ENCODE results near the gene OMP. TPM values are rescaled to one million over a fixed set of nuclear protein-coding genes. Genes with fewer than 3 reads are reported as not detected.
A peak's percentile ranks its signal among the peaks of the same experiment; 100 is the strongest.

OMP gene
- total RNA-seq, 3 donors from 2014 or later, result not detected

DNA sequence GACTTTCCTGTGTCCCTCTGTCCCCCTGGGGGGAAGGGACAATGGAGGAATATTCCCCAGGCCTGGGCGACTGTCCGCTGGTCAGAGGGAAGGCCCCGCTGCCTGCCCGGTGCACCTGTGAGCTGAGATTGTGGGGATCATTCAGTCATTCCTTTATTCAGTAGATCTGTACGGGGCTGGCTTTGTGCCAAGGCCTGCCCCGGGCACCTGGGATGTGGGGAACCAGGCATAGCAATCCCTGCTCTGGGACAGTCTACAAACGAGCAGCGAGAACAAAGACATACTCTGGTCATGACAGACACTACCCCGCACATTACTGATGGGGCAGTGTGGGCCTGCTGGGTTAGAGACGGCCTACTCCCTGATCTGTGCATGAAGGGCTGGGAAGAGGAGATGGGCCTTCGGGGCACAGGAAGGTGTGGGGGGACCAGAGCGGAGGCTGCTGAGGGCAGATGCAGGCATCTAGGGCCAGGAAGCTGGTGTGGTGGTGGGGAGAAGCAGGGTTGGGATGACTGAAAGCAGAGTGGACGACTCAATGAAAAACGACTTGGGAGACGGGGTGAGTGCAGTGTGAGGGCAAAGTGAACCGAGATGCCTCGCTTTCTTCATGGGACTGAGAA, 23.6 kb downstream of the OMP start:
- TF ChIP-seq POLR2AphosphoS5 (IDR thresholded peaks at IDR 0.05) (no peak), POLR2A (IDR thresholded peaks at IDR 0.05) (no peak)
- TF ChIP-seq, protein P1, sequence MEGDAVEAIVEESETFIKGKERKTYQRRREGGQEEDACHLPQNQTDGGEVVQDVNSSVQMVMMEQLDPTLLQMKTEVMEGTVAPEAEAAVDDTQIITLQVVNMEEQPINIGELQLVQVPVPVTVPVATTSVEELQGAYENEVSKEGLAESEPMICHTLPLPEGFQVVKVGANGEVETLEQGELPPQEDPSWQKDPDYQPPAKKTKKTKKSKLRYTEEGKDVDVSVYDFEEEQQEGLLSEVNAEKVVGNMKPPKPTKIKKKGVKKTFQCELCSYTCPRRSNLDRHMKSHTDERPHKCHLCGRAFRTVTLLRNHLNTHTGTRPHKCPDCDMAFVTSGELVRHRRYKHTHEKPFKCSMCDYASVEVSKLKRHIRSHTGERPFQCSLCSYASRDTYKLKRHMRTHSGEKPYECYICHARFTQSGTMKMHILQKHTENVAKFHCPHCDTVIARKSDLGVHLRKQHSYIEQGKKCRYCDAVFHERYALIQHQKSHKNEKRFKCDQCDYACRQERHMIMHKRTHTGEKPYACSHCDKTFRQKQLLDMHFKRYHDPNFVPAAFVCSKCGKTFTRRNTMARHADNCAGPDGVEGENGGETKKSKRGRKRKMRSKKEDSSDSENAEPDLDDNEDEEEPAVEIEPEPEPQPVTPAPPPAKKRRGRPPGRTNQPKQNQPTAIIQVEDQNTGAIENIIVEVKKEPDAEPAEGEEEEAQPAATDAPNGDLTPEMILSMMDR (IDR thresholded peaks at IDR 0.05), result no peak
- intact Hi-C loops (cut with DNase I; ENCODE audit: low total_unique reads), result no loop called here
- H3K36me3 ChIP-seq, result no peaks in the 10 kb centered on the region

GRCh38 chr11:77126861-77127234, 24.2 kb downstream of the OMP start:
- peaks cover 0 to 5% of the 10 kb centered on the region in 2 donors for H3K4me1 ChIP-seq
- H3K27me3 ChIP-seq, result no peaks in the 10 kb centered on the region
- no peaks in the 10 kb centered on the region for H3K9me3 ChIP-seq
- H3K4me3 ChIP-seq, result peak overlapping the region; percentile 31 to 64 (median 48)
- intact Hi-C loops (cut with DNase I; ENCODE audit: low total_unique reads), result no loop called here
- no peak overlapping the region for H3K27ac ChIP-seq
- H3K36me3 ChIP-seq, result no peaks in the 10 kb centered on the region
- no peak for DNase-seq (ENCODE audit: low spot score in 2 of 2)
- TF ChIP-seq POLR2A (IDR thresholded peaks at IDR 0.05) (no peak), POLR2AphosphoS5 (IDR thresholded peaks at IDR 0.05) (no peak)
- TF ChIP-seq, protein P1 (IDR thresholded peaks at IDR 0.05), result no peak

More for the DNA sequence above, 23.6 kb downstream of the OMP start:
- H3K4me3 ChIP-seq, result peak overlapping the region in 1 of 3 donors; percentile 64
- H3K4me1 ChIP-seq, result peaks cover 0 to 5% of the 10 kb centered on the region in 2 donors
- H3K27ac ChIP-seq, result no peak overlapping the region
- no peaks in the 10 kb centered on the region for H3K27me3 ChIP-seq
- DNase-seq (ENCODE audit: low spot score in 2 of 2), result no peak
- H3K9me3 ChIP-seq, result no peaks in the 10 kb centered on the region

DNA sequence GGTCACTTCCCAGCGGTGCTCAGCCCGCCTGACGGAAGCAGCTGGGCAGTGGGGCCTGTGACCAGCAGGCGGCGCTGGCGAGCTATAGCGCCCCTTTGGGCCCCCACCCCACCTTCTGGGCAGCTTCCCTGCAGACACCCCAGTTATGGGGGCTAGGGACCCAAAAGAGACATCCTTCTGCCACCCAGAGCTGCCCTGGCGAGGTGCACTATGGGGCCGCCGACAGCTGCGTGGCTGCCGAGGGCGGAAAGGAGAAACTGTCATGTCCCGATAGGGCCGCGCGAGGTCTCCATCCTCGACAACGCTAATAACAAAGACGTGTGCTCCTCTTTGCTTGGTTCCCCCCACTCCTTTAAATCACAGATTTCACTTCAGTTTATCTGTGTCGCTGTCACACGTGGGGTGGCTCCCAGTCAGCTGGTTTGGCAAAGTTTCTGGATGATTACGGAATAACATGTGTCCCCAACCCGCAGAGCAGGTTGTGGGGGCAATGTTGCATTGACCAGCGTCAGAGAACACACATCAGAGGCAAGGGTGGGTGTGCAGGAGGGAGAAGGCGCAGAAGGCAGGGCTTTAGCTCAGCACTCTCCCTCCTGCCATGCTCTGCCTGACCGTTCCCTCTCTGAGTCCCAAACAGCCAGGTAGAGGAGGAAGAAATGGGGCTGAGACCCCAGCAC, 24.7 kb downstream of the OMP start:
- Histone ChIP-seq H3K27me3 (no peaks in the 10 kb centered on the region), H3K36me3 (no peaks in the 10 kb centered on the region), H3K4me3 (peak overlapping the region; percentile 31 to 64 (median 48)), H3K9me3 (no peaks in the 10 kb centered on the region), H3K27ac (no peak overlapping the region), H3K4me1 (peaks cover 0 to 5% of the 10 kb centered on the region in 2 donors)
- intact Hi-C loops (cut with DNase I; ENCODE audit: low total_unique reads), result no loop called here
- TF ChIP-seq POLR2AphosphoS5 (IDR thresholded peaks at IDR 0.05), result no peak
- TF ChIP-seq, protein P1 (IDR thresholded peaks at IDR 0.05), result peak; percentile 82 to 99 (median 94)
- no peak for DNase-seq (ENCODE audit: low spot score in 2 of 2)

GRCh38 chr11:77127920-77128691, 25.5 kb downstream of the OMP start, which contains the start of gene MYO7A:
TSS of gene MYO7A (plus strand) at chr11:77128246. CDS start at chr11:77130635, 2,389 bp downstream.
- Histone ChIP-seq H3K27ac (no peak within 1 kb of the TSS), H3K4me1 (peaks cover 0 to 5% of the 10 kb centered on the region in 2 donors), H3K27me3 (no peaks in the 10 kb centered on the region), H3K9me3 (no peaks in the 10 kb centered on the region), H3K36me3 (no peaks in the 10 kb centered on the region), H3K4me3 (peak within 1 kb of the TSS; percentile 31 to 64 (median 48))
- intact Hi-C loops (cut with DNase I; ENCODE audit: low total_unique reads), result no loop called here
- DNase-seq (ENCODE audit: low spot score in 2 of 2), result no peak
- TF ChIP-seq POLR2AphosphoS5 (IDR thresholded peaks at IDR 0.05), result no peak
- TF ChIP-seq POLR2A (IDR thresholded peaks at IDR 0.05), result no peak
- TF ChIP-seq, protein P1 (IDR thresholded peaks at IDR 0.05), result no peak
